ENCODE results near the gene ACAD9.
"Not testable (repeated sequence)": the region's sequence is repeated elsewhere in the genome, so short reads cannot be mapped to it uniquely, and the experiment has no call there.

The ACAD9 gene

GRCh38 chr3:128902426-128902825 lies 23.0 kb downstream of the ACAD9 start:
- DNase-seq = no peak

GRCh38 chr3:128903501-128903900 lies 24.1 kb downstream of the ACAD9 start:
- DNase-seq = no peak

- DNase-seq = no peak
Measured at GRCh38 chr3:128906031-128906803, 26.8 kb downstream of the ACAD9 start.

GRCh38 chr3:128906804-128907525 lies 27.5 kb downstream of the ACAD9 start:
- DNase-seq = no peak

- no peak for DNase-seq
Measured at GRCh38 chr3:128907706-128908445, 28.5 kb downstream of the ACAD9 start.

GRCh38 chr3:128908951-128909350 lies 29.5 kb downstream of the ACAD9 start:
- DNase-seq = no peak

- no peak for DNase-seq
Measured at GRCh38 chr3:128910006-128910405, 30.6 kb downstream of the ACAD9 start.

GRCh38 chr3:128911911-128912310 lies 32.5 kb downstream of the ACAD9 start:
- no peak for DNase-seq

- DNase-seq = no peak
Measured at GRCh38 chr3:128914966-128915645, 35.7 kb downstream of the ACAD9 start.

GRCh38 chr3:128917291-128917690 lies 37.9 kb downstream of the ACAD9 start:
- no peak for DNase-seq

GRCh38 chr3:128919988-128920387 lies 40.6 kb downstream of the ACAD9 start:
- DNase-seq = no peak

- no peak for DNase-seq
Measured at GRCh38 chr3:128922804-128923459, 43.5 kb downstream of the ACAD9 start.

- DNase-seq = no peak
Measured at GRCh38 chr3:128923576-128923975, 44.2 kb downstream of the ACAD9 start.

- DNase-seq = not testable (repeated sequence)
Measured at GRCh38 chr3:128923986-128924385, 44.6 kb downstream of the ACAD9 start.

- no peak for DNase-seq
Measured at GRCh38 chr3:128929364-128929763, 49.9 kb downstream of the ACAD9 start.

GRCh38 chr3:128931046-128931445 lies 51.6 kb downstream of the ACAD9 start:
- no peak for DNase-seq

- DNase-seq = no peak
Measured at GRCh38 chr3:128932516-128933212, 53.2 kb downstream of the ACAD9 start.

- DNase-seq = no peak
Measured at GRCh38 chr3:128933213-128933921, 53.9 kb downstream of the ACAD9 start.

GRCh38 chr3:128933922-128934253 lies 54.5 kb downstream of the ACAD9 start:
- DNase-seq = no peak

- DNase-seq = no peak
Measured at GRCh38 chr3:128935922-128936321, 56.5 kb downstream of the ACAD9 start.

GRCh38 chr3:128936341-128936740 lies 56.9 kb downstream of the ACAD9 start:
- DNase-seq = no peak
